Measurements from ENCODE around the gene TMEM150C. TPM values are rescaled to one million over a fixed set of nuclear protein-coding genes. Genes with fewer than 3 reads are reported as not detected.

The TMEM150C gene
- 0.78 and 7.0 TPM in 2 replicates for polyA plus RNA-seq

DNA sequence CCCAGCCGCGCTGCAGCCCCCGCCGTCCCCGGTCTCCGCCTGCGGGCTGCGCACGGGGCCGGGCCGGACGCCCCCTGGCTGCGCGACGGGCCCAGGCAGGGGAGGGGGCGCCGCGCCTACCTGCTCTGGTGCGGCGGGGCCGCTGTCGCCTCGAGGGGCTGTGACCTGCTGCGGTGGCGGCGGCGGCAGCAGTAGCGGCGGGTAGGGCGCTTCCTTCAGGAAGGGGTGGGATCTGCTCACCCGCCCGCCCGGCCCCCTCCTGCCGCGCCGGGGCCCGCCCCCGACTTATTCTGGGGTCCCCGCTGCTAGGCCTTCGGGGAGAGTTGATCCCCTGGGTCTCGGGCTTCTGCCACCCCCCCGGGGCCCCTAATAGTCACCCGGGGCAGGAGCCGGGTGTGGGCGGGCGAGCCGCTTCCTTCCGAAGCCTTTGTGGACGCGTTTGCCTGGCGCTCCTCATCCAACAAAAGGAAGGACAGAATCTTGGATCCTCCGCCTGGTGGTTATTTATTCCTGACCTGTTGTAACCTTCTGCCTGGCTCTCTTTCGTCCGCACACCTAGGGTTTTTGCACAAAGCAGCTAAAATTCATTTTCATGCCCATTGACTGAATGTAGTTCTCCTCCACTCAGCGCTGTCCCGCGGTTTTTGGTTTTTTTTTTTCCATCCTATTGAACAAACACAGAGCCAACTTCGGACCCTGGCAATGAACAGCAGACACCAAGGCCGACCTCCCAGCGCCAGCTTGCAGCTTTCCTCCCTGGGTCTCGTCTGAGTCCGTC, at the start of gene TMEM150C:
TSS of gene TMEM150C (minus strand) at position 203 of the 778 bp plus-strand sequence. CDS start 57,331 bp downstream, outside the sequence.

Other genes starting within 250 kb of the TMEM150C start
- gene HNRNPD, start 188.0 kb downstream of the TMEM150C start, polyA plus RNA-seq = 77.4 and 109 TPM in 2 replicates
- gene HNRNPDL, start 131.5 kb downstream of the TMEM150C start, polyA plus RNA-seq = 335 and 337 TPM in 2 replicates
- gene ENOPH1, start 131.4 kb downstream of the TMEM150C start, polyA plus RNA-seq = 148 and 167 TPM in 2 replicates
- 439 and 536 TPM in 2 replicates for gene SCD5, start 236.8 kb upstream of the TMEM150C start, polyA plus RNA-seq